Measurements from ENCODE around the gene FADS3.

Gene FADS3

DNA sequence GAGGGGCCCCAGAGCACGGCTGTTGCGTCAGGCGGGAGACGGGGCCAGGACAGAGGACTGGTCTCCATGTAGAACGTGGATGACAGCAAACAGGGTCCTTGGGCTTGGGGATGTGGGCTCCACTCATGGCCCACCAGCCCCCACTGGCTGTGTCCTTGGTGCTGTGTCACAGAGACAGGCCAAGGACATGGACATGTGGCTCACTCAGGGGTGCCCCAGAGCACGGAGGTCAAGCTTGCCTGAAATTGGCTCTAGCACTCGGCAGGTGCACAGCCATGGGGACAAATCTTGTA, 48.9 kb downstream of the FADS3 start:
- DNase-seq (ENCODE audit: extremely low read depth, insufficient read length): no peak

DNA sequence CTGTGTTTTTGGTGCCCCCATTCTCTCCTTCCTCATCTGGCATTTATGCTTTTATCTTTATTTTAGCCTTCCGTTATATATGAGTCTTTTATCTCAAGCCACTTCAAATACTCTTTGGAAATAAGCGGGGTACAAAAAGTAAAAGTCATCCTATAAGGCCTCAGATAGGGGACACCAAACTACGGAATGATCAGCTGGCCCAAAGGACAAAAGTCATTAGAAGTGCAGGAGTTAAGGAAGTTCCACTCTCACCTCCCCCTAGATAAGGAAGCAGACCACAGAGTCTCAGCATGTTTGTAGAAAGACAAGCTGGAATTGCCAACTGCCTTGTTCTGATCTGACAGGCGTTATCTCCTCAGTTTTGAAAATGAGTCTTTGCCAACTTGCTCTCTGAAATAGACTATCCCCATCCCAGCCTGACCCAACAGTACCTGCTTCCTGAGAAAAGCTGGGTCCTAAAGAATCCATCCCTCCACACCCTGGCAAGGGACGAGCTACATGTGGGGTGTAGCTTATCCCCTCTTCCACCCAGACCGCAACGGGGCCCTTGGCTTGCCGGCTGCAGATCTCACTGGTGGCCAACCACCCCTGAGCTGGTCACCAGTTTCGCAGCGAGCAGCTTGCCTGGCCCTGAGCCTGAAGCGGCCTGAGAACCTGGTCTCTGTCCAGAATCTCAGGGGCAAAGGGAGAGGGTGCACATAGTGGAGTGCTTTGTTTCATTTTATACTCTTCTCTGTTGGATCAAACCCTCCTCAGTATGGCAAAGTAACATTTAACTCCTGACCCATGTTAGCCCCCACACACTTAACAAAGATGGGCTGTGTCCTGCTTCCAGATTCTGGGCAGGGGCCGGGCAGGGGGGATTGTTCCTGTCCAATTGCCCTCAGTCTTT, 49.5 kb downstream of the FADS3 start:
- H3K36me3 ChIP-seq (ENCODE audit: control insufficient read depth, insufficient read depth, low read length): peaks cover 47% of the 10 kb centered on the region

More for the DNA sequence above, 48.9 kb downstream of the FADS3 start:
- TF ChIP-seq, protein P1, sequence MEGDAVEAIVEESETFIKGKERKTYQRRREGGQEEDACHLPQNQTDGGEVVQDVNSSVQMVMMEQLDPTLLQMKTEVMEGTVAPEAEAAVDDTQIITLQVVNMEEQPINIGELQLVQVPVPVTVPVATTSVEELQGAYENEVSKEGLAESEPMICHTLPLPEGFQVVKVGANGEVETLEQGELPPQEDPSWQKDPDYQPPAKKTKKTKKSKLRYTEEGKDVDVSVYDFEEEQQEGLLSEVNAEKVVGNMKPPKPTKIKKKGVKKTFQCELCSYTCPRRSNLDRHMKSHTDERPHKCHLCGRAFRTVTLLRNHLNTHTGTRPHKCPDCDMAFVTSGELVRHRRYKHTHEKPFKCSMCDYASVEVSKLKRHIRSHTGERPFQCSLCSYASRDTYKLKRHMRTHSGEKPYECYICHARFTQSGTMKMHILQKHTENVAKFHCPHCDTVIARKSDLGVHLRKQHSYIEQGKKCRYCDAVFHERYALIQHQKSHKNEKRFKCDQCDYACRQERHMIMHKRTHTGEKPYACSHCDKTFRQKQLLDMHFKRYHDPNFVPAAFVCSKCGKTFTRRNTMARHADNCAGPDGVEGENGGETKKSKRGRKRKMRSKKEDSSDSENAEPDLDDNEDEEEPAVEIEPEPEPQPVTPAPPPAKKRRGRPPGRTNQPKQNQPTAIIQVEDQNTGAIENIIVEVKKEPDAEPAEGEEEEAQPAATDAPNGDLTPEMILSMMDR (IDR thresholded peaks at IDR 0.05; ENCODE audit: insufficient read depth, low read length, poor library complexity, severe bottlenecking): no peak
- Histone ChIP-seq H3K27me3 (replicated peaks; ENCODE audit: control insufficient read depth, insufficient read depth, low read length) (no peaks in the 10 kb centered on the region), H3K4me3 (replicated peaks; ENCODE audit: low read depth, low read length) (no peak overlapping the region), H3K36me3 (ENCODE audit: control insufficient read depth, insufficient read depth, low read length) (peaks cover 47% of the 10 kb centered on the region)

DNA sequence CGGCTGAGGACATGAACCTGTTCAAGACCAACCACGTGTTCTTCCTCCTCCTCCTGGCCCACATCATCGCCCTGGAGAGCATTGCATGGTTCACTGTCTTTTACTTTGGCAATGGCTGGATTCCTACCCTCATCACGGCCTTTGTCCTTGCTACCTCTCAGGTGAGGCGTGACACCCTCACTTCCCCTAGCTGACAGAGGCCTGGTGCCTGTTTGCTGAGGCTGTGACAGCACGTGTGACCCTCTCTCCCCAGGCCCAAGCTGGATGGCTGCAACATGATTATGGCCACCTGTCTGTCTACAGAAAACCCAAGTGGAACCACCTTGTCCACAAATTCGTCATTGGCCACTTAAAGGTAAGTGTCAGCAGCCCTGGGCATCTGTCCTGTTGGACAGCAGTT, 51.0 kb downstream of the FADS3 start:
- Histone ChIP-seq H3K36me3 (ENCODE audit: control insufficient read depth, insufficient read depth, low read length) (peaks cover 44% of the 10 kb centered on the region), H3K27me3 (replicated peaks; ENCODE audit: control insufficient read depth, insufficient read depth, low read length) (no peaks in the 10 kb centered on the region), H3K4me3 (replicated peaks; ENCODE audit: low read depth, low read length) (no peak overlapping the region)
- TF ChIP-seq, protein P1 (IDR thresholded peaks at IDR 0.05; ENCODE audit: insufficient read depth, low read length, poor library complexity, severe bottlenecking): no peak
- DNase-seq (ENCODE audit: extremely low read depth, insufficient read length): no peak

More for the DNA sequence above, 49.5 kb downstream of the FADS3 start:
- no peak for DNase-seq (ENCODE audit: extremely low read depth, insufficient read length)
- no peaks in the 10 kb centered on the region for H3K27me3 ChIP-seq (replicated peaks; ENCODE audit: control insufficient read depth, insufficient read depth, low read length)
- TF ChIP-seq, protein P1 (IDR thresholded peaks at IDR 0.05; ENCODE audit: insufficient read depth, low read length, poor library complexity, severe bottlenecking): no peak
- H3K4me3 ChIP-seq (replicated peaks; ENCODE audit: low read depth, low read length): no peak overlapping the region

DNA sequence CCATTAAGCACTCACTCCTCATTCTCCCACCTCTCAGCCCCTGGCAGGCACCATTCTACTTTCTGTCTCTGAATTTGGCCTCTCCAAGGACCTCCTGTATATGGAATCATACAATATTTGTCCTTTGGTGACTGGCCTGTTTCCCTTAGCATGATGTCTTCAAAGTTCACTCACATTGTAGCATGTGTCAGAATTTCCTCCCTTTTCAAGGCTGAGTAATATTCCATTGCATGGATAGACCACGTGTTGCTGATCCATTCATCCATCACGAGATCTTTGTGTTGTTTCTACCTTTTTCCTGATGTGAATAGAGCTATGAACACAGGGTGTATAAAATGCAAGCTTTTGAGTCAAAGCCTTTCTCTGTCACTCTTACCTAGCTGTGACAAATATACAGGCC, 51.6 kb downstream of the FADS3 start:
- no peak for DNase-seq (ENCODE audit: extremely low read depth, insufficient read length)
- H3K27me3 ChIP-seq (replicated peaks; ENCODE audit: control insufficient read depth, insufficient read depth, low read length): no peaks in the 10 kb centered on the region
- no peak overlapping the region for H3K4me3 ChIP-seq (replicated peaks; ENCODE audit: low read depth, low read length)
- TF ChIP-seq, protein P1 (IDR thresholded peaks at IDR 0.05; ENCODE audit: insufficient read depth, low read length, poor library complexity, severe bottlenecking): no peak
- H3K36me3 ChIP-seq (ENCODE audit: control insufficient read depth, insufficient read depth, low read length): peaks cover 41% of the 10 kb centered on the region

DNA sequence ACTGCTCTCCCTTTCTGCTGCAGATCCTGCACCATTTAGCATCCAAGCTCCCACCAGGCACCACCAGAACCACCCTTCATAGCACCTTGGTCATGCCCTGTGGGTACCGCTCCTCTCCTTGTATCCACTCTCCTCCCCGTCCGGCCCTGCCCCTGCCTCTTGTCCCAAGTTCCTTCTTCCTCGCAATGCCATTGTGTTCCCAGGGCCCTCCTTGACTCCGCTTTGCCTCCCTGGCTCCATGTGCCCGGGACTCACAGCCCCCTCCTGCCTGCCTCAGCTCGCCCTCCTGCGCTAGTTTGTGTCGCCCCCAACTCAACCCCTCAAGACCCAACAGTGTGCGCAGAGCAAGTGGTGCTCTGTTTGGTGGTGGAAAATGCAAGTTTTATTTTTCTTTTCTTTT, 52.4 kb downstream of the FADS3 start:
- Histone ChIP-seq H3K36me3 (ENCODE audit: control insufficient read depth, insufficient read depth, low read length) (peaks cover 41% of the 10 kb centered on the region), H3K4me3 (replicated peaks; ENCODE audit: low read depth, low read length) (no peak overlapping the region), H3K27me3 (replicated peaks; ENCODE audit: control insufficient read depth, insufficient read depth, low read length) (no peaks in the 10 kb centered on the region)
- TF ChIP-seq, protein P1 (IDR thresholded peaks at IDR 0.05; ENCODE audit: insufficient read depth, low read length, poor library complexity, severe bottlenecking): no peak
- no peak for DNase-seq (ENCODE audit: extremely low read depth, insufficient read length)
